Hematopoietic multipotent progenitor cell treated with erythropoietin and hydrocortisone succinate and interleukin-3 and kit ligand, for 8 days (in vitro differentiated cells): Measurements from ENCODE around the gene SYT7.

Experiments
- DNase-seq: peaks from one replicate; pipeline ENCODE4 v3.0.0-alpha.2; 2015

The SYT7 gene

DNA sequence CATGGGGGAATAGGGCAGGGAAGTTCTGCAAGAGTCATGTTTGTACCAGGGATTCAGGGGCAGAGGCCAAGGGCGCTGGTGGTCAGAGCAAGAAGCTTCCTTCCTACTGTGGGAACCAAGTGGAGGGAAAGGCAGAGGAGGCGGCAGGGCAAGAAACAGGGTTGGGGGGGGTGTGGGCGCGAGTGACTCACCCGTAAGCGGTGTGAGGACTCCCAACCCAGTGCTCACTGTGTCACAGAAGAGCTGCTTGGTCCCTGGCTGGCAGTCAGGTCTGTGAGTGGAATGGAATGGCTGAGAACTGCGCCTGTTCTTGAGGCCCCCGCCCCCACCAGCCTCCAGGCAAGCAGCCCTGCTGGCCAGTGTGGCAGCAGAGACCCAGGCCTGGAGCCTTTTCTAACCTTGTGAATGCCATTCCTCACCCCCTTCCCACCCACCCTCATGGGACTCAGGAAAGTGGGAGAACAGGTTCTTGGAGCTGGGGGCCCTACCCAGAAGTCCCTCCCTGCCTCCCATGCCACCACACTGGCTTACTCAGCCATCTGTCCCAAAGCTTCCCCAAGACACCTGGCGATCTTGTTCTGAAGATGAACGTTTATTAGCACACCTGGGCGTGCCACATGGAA is 67.6 kb downstream of the SYT7 start:
- no peak for DNase-seq

DNA sequence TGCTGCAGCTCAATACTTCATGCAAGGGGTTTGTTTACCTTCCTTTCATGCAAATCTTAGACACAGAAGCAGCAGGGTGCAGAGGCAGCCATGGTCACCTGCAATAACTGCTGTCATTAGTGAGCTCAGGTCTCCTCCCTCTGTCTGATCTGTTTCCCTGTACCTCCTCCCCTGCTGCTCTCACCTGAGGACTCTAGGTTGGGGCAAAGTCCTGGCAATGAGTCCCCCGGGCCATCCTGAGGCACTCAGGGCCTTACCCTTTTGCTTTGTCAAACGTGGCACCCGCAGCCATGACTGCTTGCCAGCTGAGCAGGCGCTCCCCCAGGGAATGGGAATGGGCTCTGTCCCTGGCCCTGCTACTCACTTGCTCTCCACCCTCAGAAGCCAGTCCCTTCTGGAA is 68.4 kb downstream of the SYT7 start:
- no peak for DNase-seq

DNA sequence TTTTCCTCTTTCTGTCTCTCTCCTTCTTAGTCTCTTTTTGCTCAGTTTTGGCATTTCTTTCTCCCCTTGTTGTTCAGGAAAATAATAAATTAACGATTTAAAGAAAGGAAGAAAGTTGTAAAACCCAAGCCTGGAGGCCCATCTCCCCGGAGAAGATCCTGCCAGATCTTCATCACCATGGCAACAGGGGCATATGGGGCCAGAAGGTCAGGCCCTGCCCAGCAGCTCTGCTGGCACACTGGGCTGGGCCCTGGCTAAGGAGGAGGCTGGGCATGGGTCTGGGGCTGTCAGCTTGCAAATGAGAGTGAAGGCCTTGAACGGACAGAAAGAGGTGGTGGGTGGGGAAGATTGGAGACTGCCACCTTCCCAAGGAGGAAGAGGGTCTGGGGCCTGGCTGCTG is 69.5 kb downstream of the SYT7 start:
- DNase-seq: no peak

DNA sequence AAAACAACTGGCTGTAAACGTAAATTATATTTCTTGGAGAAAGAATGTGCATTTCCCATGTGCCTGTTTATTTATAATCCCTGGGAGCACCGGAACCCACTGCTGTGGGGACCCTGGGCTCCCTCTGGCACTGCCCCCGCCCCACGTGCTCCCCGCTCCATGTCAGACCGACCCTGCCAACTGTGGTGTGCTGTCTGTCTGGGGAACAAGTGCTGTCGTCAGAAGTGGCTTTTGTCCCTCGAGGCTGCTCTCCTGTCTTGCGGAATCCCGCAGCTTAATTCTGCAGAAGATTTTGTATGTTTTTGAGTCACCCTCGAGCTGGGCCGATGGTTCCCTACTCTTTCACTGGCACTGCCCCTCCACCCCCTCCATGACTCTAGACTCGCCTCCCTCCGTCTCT is 69.9 kb downstream of the SYT7 start:
- no peak for DNase-seq

DNA sequence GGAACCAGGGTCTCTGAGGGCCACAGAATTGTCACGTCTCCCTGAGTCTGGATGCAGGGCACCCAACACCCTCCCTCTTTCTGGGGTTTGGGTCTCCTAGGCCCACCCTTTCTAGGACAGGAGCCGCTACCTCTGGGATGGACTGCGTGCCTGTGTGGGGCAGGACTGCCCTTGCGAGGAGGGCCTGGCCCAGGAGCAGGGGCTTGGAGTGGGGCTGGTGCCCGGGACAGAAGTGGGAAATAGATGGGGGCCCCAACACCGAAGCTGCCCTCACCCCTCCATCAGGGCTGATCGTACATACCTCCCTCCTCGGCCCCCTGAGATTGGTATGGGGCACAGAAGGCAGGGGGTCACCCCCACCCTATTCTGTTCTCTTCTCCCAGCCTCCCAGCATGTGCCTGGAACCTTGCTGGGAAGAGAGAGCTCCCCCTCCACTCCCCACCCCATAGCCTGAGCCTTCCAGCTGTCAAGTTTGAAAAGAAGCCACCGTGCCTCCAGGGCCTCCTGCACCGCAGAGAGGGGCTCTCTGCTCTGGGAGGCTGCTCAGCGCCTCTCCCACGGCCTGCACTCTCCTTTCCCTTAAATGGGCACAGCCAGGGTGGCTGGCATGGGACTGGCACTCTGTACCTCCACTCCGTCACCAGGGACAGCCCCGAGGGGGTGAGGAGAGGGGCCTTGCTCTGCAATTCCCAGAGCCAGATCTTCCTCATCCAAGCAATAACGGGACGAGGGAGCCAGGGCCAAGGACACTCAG is 70.5 kb downstream of the SYT7 start:
- no peak for DNase-seq

DNA sequence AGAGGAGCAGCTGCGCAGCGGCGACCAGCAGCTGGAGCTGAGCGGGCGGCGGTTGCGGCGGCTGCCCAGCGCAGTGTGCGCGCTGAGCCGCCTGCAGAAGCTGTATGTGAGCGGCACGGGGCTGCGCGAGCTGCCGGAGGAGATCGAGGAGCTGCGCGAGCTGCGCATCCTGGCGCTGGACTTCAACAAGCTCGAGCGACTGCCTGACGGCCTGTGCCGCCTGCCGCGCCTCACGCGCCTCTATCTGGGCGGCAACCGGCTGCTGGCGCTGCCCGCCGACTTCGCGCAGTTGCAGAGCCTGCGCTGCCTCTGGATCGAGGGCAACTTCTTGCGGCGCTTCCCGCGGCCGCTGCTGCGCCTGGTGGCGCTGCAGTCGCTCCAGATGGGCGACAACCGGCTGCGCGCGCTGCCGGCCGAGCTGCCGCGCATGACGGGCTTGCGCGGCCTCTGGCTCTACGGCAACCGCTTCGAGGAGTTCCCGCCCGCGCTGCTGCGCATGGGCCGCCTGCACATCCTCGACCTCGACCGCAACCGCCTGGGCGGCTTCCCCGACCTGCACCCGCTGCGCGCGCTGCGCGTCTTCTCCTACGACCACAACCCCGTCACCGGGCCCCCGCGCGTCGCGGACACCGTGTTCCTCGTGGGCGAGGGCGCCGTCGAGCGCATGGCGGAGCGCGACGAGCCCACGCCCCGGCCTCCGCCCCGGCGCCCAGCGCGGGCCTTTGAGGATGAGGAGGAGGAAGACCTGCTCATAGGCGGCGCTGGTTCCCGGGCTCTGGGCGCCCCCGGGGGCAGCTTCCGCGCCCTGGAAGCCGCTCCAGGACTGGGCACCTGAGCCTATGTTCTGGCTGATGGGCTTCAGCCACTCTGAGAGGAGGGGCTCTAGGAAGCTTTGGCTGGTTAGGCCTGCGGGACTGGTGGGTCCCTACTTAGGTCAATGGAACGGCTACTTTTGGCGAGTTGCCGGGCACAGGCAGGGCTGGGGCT is 71.5 kb downstream of the SYT7 start:
- DNase-seq: peak; percentile 81

DNA sequence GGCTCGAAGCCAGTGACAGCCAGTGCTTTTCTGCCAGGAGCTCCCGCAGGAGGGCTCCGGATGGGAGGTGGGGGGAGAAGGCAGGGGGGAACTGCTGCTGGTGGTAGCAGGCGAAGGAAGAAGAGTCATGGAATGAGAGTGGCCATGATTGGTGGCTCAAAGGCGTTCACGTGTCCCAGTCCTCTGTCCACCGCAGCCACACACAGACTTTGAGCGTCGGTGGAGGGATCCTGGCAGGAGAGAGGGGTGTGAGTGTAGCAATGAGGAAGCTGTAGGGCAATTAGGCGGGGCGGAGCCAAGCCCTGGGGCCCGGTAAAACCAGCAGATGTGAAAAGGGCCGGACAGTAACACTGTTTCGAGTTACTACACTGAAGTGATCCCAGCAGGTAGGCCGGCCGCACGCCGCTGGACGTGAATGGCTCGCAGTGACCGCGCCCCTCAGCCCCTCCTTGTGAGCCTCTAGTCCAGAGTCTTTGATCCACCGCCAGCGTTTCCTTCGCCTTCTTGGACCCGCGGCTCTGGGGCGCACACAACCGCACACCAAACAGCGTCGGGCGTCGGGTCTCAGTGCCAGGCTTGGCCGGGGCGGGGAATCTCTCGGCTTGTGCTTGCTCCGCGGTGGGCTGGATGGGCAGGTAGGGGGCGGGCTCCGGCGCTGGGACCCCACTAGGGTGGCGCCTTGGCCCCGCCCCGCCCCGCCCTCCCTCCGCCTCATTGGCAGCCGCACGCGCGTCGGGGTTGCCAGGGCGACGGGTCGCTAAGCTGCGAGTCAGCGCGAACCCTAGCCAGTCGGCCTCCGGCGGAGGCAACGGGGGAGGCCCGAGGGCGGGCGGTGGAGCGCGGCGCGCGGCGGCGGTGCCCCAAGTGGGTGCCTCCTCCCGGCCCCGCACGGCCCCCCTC is 72.7 kb downstream of the SYT7 start, which contains the start of gene LRRC10B:
LRRC10B (plus strand) TSS at position 788 of the 900 bp plus-strand sequence. CDS start 250 bp downstream, outside the sequence.
- DNase-seq: no peak

DNA sequence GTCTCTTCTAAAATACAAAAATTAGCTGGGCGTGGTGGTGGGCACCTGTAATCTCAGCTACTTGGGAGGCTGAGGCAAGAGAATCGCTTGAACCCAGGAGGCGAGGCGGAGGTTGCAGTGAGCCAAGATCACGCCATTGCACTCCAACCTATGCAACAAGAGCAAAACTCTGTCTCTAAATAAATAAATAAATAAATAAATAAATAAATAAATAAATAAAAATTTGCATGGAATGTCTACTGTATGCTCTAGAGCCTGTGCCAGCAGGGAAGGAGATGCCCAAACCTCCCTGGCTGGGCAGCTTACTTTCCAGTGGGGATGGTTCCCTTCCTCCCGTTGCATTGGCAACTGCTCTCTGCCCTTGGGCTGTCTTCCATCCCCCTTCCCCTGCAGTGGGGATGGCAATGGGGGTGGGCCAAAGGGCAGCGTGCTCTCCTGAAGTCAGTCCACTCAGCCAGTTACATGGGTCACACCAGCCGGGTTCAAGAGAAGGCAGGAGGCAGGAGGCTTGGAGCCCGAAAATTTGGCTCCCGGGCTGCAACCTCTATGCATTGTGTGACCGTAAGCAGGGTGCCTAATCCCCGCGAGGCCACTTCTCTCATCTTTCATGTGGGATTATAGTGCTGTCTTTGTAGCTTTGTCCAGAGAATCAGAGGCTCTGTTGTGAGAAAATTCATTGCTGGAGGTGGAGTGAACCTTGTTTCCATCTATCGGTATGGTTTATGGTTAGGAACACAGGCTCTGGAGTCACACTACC is 73.7 kb downstream of the SYT7 start:
- DNase-seq: no peak

DNA sequence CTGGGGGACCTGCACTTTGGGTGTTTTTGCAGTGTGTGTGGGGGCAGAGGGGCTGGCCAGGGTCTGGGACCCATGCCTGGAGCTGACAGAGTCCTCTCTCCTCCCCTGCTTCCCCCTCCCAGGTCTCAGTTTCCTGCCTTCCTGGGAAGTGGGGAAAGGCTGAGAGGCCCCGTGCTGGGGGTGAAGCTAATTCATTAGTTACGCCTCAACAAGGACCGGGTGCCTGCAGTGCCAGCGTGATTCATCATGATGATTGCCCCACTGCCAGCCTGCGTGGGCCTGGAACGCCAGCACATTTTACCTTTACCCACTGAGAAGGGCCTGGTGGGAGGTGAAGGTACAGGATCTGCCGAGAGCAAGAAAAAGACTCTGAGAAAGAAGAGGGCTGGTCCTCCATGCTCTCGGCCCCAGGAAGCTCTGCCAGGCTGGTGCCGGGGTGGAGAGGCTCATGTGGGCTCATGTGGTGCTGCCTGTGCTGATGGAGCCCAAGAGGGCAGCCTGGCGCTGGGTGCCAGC is 75.2 kb downstream of the SYT7 start:
- DNase-seq: no peak

DNA sequence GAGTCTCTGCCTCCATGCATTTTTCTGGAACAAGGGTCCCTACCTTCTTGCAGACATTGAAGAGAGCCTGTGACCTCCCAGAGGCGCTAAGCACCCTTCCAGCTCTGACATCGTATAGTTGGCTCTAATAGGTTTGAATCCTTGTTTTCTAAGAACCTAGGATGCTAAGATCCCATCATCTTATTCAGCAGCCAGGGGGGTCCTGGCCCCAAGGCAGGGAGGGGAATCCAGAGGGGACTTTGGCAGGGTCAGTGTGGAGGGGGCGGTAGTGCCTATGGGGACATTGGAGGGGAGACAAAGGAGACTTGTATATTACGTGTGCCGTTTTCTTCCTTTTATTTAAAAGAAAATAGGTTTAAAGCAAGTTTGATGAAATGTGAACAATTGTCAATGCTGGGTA is 75.8 kb downstream of the SYT7 start:
- no peak for DNase-seq

DNA sequence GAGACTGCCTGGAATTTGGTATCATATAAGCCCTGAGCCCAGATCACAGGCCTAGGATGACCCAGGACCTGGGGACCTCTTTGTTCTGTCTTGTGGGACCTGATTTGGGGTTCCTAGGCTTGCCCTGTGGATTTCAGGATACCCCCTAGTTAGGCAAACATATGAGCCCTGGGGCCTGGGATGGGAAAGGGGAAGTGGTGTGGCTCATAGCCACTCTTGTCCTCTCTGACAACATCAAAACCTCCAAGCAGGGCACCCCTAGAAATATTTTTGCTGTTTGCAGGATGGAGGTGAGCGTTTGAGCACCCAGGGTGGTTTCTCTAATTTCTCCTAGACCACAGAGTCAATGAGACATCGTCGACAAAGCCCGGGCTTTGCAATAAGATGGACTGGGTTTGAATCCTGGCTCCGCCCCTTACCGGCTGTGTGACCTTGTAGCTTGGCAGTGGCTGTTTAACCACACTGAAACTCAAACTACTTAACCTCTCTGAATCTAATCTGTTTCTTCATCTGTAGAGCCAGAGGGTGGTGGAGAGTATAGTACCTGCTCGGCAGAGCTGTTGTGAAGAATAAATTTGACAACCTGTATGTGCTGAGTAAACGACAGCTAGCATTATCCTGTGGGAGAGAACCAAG is 77.6 kb downstream of the SYT7 start:
- DNase-seq: no peak

DNA sequence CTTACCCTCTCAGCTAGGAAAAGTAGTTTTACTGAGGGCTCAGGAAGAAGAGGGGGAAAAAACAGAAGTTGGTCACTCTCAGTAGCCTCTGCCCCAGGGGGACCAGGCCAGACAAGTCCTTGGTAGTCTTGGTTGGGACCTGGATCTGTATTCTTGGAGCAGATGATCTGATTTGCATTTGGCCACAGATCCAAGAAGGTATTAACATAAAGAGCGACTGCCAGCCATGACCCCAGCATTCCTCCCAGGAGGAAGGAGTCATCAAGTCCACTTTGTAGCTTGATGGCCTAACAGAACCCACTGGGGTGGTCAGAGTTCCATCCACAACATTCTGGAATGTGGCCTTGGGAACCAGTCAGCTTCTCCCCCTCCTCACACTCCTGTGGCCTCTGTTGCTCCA is 78.4 kb downstream of the SYT7 start:
- no peak for DNase-seq

DNA sequence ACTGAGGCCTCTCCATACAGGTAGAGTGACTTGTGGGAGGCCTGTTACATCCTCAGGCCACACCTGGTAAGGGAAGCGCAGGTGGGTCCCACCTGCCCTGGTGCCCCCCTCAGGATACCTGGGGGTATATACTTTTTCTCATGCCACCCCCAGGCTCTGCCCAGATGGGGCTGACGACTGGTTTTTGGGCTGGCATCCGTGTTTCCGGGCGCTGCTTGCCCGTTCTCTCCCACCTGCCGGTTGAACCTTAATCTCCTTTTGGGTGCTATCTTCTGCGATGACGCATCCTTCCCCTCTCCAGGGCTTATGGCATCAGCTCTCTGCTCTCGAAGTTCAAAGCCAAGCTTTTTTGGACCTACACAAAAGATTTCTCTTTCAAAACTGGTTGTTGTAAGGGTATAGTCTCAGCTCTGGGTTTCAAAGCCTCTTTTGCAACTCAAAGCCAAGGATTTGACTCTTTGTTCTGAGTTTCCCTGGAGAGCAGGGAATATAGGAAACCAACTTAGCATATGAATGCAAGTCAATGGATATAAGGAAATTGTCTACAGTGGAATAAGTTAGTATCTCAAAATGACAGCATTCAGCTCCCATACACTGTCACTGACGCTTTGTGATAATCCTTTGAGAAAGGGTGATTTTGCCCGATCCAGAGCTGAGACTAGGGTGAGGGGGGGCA is 80.9 kb downstream of the SYT7 start:
- DNase-seq: no peak

DNA sequence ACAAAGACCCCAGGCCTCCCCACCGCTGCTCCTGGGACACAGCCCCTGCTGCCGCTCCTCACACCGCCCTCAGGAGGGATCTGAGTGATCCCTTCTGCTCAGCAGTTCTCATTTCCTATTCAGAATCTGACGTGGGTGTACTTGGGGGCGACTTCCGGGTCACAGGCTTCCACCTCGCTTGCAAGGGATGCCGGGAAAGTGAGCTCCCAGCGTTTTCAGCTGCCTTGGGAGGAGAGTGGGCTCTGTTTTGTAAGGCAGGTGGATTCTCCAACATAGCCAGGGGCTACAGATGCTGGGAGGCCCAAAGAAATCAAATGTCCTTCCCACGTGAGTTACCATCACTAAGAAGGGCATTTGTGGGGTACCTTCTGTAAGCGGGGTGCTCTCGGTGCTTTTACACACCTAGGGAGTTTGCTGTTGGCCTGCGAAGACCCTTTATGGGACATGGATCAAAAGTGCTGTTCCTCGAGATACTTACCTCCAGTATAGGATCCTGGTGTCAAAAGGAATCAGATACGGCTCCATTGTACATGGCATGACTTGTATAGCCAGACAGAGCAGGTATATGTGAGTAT is 82.0 kb downstream of the SYT7 start:
- no peak for DNase-seq

DNA sequence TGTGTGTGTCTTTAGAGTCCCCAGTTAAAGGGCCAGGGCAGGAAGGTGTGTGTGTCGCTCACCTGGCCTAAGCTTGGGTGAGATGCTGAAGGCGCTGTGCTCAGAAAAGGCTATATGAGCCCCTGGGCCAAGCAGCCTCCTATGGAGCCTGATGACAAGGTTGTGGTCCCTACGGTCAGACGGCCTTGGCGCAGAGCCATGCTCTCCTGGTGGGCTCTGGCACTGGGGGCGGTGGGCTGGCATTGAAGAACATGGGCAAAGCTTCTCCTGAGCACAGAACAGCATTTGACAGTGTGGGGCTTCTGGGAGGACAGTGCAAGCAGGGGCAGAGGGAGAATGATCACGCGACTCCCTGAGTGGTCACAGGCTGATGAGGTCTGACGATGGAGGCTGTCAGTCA is 83.0 kb downstream of the SYT7 start:
- no peak for DNase-seq

DNA sequence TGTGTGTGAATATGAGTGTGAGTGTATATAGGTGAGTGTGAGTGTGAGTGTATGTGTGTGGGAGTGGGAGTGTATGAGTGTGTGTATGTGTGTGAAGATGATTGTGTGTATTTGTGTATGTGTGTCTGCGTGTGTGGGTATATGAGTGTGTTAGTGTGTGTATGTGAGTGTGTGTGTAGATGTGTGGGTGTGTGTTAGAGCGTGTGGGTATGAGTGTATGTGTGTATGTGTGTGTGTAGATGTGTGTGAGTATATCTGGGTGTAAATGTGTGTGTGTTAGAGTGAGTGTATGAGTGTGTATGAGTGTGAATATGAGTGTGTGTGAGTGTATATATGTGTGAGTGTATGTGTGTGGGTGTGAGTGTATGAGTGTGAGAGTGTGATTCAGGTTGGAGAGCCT is 83.4 kb downstream of the SYT7 start:
- no peak for DNase-seq

DNA sequence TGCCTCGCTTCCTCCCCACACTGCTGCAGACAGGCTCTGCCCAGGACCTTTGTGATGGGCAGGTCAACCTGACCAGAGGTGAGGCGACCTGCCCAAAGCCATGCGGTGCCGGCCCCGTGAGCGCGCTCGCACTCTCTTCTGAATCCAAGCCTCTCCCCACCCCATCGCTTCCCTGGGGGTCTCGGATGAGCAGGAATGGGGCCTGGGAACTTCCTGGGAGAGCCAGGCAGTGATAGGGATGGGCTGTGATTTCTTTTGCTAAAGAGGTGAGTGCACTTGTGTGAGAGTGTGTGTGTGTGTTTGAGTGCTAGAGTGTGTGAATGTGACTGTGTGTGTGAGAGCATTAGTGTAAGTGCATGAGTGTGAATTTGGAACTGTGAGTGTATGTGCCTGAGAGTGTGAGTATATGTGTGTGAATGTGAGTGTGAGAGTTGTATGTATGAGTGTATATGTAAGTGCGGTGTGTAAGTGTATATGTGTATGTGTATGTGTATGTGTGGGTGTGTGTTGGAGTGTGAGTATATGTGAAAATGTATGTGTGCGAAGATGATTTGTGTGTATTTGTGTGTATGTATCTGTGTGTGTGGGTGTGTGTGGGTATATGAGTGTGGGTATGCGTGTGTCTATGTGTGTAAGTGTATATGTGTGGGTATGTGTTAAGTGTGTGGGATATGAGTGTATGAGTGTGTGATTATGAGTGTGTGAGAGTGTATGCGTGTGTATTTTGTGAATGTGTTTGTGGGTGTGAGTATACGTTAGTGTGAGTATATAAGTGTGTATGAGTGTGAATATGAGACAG is 84.1 kb downstream of the SYT7 start:
- DNase-seq: no peak

DNA sequence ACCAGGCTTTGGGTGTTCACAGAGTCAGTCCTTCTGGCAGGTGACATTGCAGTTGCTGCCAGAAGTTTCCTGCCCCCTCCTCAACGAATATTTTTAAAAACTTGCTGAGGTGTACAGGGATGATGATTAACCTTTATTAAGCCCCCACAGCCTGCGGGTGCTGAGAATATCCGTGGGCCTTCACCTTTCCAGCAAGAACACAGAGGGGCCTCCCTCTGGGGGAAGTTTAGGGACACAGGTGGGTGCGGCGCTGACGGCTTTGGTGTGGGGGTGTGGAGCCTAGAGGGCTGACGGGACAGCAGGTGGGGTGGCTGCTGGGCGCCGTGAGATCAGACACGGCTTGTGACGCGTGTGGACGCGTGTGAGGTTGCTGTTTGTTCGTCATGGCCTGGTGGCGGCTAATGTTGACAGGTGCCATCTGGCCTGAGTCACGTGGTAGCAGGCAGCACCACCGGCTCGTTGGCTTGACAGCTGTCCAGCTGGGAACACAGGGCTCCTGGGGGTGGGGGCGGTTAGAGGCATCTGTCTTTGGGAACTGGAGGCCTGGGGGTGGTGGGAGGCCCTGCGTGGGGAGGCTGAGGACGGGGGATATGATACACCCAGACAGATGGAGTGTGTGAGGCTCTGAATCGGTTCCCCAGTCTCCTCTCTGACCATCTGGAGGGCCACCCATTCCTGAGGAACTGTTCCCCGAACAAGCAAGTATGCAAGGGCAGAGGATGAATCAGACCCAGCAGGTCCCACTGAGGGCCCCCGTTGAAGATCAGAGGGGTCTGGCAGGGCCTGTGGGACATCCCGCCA is 84.9 kb downstream of the SYT7 start:
- DNase-seq: no peak
